Fibroblast of skin of left biceps (primary cell): ENCODE measurements around the gene OS9.

Experiments used
- DNase-seq, 2 experiments: peaks; one replicate each; pipeline ENCODE4 v3.0.0-alpha.2; 2013; ENCODE audit warnings: low read depth in 2 of 2

The OS9 gene

DNA sequence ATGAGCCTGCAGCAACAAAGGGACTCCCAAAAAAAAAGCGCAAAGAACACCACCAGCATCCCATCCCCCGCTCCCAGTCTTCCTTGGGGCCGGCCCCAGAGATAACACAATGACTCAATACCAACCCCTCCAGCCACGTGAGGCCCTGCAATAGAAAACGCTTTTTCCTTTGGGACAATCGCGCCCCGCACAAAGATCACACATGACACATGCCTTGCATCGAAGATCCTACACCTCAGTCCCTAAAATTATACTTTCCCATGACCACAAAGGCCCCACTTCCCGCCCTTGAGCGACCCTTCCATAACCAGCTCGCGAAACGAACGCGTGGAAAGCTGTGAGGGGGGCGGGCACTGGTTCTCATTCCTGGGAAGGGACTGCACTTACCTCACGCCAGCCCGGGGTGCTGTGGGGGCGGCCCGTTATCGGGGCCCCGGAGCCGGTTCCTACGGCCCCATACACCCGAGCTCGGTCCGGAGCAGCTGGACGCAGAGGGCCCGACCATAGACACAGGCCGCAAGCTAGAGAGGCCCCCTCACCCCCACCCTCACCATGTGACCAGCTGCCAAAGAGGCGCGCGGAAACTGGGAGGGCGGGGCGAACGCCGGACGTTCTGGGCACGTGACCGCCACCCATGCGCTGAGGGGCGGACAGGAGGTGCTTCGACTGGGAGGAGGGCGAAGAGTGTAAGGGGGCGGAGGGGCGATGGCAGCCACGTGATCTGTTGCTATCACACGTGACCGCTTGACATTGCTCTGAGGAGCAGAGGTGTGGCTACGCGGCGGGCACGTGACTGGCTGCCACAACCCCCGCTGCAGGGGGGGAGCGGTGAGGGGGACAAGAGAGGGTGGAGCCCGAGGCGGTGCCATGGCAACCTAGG, 58.1 kb downstream of the OS9 start, which contains the start of gene CDK4:
CDK4 (minus strand) TSS at position 523 of the 880 bp plus-strand sequence. CDS start 593 bp downstream, outside the sequence.
- peak; percentile 99 for DNase-seq

DNA sequence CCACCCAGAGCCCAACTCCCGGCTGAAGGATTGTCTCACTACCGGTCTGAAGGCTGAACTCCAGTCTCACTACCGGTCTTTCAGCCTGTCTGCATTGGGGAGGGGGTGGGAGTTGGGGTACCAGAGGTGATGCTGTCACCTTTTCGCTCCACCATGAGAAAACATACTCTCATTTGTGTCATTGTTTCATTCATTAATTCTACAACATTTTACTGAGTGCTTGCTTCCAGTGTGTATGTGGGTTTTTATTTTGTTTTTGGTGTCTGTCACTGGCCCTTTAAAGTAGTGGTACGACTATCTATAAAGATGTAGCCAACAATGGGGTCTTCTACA, 58.7 kb downstream of the OS9 start:
- DNase-seq: no peak

DNA sequence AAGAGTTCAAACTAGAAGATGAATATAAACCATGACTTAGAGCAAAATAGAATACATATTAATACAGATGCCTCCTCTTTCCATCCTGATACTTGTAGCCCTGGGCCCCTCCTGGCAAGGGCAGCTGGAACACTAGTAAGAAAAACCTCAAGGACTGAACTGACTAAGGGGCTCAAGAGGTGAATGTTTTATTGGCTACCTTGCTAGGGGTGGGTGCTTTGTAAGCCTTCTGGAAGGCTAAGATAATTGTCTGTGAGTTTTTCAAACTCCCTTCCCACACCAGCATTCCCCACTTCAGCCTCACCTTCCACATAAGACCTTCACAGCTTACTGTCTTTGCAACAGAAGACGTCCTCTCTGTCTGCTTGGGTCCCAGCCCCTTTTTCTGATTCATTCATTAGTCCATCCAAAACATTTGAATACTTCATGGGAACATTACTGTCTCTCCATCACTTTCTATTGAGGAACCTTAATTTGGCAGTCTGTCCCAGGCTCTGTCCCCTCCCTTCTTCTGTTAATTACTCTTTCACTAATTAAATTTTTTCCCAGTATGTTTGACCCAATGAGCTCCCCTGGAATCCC, 59.9 kb downstream of the OS9 start:
- no peak for DNase-seq

DNA sequence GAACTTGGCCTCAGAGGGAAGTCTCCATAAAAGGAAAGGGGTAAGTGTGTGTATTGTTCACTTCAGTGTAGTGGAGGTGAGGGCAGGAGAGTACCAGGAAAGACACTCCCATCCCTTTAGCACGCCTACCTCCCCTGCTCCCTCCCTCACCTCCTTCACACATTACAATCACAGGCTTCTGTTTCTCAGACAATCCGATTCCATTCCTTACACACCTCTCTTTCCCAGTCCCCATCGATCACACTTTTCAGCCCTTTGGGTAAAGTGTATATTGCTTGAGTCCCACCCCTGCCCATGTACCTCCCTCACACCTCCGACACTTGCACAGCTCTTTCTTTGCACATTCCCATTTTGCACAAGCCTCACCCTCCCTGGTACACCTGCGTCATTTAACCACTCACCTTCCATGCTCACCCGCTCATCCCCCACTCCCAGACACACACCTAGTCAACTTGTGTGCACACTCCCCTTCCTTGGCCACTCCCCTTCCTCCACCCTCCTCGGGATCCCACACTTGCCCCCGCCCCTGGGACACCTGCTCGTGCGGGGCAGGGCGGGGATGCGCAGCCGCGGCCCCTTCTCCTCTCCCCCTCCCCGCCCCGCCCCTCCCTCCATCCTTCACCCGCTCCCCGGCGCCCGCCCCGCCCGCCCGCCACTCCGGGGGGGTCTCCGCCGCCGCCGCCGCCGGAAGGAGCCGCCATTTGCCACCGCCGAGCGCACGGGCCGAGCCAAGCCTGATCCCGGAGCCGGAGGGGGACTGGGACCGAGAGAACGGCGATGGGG, 60.7 kb downstream of the OS9 start, which contains the start of gene MARCHF9:
MARCHF9 (plus strand) TSS at position 693 of the 783 bp plus-strand sequence. CDS start 426 bp downstream, outside the sequence.
- no peak for DNase-seq

DNA sequence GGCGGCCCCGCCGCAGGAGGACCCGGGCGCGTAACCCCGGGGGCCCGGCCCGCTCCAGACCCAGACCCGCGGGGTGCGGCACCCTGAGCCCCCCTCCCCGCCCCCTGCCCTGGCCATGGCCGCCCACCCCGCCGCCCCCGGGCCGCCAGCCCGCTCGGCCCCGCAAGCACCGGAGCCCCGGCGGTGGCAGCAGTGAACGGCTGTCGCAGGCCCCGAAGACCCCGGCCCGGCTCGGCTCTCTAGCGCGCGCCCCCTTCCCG, 61.2 kb downstream of the OS9 start:
- DNase-seq: no peak

DNA sequence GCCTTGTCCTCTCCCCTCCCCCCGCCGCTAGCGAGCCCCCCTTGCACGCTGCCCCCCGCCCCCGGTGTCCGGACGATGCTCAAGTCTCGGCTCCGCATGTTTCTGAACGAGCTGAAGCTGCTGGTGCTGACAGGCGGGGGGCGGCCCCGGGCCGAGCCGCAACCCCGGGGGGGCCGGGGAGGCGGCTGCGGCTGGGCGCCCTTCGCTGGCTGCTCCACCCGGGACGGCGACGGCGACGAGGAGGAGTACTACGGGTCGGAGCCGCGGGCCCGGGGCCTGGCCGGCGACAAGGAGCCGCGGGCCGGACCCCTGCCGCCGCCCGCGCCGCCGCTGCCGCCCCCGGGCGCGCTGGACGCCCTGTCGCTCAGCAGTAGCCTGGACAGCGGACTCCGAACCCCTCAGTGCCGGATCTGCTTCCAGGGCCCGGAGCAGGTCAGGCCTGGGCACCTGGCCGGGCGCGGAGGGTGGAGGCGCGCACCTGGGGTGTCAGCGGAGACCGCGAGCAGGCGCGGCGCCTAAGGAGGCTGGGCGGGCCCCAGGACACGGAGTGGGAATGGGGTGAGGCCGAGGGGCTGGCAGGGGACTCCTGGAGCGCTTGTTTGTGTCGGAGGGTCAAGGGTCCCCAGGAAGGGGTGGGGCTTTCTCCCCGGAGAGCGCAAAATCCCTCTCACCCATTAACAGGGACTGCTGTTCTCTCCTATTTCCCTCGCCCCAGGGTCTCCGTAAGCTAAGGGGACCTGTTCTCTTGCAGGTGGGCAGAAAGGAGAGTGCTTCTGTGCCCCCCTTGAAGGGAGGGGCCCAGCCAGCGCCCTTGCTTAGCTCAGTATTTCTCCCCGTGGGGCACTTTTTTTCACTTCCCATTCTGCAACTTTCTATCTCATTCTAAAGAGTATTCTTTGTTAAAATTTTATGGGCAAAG, 61.8 kb downstream of the OS9 start:
- no peak for DNase-seq

DNA sequence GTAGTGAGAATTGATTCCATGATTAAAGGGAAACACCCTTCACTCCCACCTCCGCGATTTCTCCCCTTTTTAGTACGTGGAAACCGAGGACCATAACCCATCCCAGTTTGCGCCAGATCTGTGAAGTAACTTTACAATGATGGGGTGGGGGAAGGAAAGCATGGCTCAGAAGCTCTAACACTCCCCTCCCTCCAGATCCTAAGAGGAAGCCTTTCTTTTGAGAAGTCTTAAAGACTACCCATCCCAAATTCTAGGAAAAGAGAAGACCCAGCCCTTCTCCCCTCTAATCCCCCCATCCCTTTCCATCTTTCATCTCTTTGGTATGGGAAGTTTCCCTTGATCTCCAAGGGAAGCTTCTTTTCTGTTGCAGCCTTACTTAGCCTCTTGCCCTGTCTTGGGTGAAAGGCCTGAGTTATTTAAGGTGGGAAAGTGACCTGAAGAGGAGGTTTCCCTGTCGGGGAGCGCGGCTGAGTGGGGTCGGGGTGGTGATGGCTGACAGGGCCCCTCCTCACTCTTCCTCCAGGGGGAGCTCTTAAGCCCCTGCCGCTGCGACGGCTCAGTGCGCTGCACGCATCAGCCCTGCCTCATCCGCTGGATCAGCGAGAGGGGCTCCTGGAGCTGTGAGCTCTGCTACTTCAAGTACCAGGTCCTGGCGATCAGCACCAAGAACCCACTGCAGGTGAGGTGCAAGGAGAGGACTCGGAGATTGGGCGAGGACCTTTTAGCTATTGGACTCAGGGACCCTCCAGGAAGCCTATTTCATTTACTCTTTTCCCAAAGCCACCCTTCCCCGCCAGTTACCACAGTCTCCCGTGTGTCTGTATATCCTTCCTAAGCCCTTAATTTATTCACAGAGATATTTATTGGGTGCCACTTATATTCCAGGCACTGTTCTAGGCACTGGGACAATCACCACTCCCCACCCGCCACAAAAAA, 62.7 kb downstream of the OS9 start:
- DNase-seq: no peak

DNA sequence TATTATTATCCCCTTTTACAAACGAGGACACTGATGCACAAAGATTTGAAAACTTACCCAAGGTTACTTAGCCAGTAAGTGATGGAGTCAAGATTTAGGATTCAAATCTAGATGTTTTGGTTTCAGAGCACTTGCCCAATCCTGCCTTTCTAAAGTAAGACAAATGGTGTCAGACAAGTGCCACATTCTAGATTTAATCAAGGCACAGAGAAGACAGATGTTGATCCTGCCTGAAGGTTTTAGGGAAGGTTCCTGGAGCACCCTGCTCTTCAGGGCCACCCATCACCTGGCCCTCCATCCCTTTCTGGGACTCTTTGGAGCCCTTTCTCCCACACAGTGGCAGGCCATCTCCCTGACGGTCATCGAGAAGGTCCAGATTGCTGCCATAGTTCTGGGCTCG, 63.8 kb downstream of the OS9 start:
- DNase-seq: no peak

DNA sequence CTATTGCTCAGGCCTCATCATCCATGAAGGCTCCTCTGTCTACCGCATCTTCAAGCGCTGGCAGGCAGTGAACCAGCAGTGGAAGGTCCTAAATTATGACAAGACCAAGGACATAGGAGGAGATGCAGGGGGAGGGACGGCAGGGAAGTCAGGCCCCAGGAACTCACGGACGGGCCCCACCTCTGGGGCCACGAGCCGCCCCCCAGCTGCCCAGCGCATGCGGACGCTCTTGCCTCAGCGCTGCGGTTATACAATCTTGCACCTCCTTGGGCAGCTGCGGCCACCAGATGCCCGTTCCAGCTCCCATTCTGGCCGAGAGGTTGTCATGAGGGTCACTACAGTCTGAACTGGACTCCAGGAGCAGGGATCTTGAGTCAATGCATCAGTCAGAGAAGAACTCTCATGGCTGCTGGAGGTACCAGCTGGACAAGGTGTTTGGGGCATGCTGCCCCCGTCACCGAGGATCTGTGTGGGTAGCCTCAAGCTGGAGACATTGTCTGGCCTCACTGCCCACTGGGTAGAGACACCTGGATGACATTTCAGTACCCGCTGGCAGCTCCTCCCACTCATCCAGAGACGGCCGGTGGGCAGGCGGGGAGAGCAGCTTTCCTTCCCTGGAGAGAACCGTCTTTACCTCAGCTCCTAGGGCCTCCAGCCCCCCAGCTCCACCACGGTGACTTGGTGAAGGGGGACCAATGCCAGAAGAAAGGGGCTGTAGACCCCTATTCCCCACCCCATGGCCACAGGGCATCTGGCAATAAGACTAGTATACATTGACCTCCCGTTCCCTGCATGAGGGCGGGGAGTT, 64.8 kb downstream of the OS9 start:
- no peak for DNase-seq

DNA sequence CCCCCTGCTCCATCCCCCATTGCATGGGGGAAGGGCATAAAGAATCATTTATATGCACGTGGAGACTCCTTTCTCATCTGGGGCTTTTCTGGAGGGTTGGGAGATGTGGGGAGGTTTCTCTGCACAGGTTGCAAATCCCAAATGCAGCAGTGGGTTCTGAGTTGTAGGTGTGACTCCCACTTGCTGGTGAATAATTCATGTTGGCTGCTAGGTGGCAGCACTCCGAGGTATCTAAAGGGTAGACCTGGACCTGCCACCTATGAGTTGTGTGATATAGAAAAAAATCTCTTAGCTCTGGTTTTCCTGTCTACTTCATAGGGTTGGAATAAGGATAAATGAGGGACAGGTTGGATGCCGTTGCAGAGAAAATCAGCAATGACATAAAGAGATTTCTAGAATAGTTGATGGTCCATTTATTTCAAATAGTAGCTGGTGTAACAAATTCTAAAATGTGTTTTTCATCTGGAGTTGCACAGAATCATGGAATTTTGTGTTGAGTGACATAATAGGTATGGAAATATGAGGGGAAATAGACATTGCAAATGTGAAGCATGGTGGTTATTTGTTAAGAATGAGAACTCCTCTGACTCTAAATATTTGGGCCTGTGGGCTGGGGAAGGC, 65.5 kb downstream of the OS9 start:
- no peak for DNase-seq

DNA sequence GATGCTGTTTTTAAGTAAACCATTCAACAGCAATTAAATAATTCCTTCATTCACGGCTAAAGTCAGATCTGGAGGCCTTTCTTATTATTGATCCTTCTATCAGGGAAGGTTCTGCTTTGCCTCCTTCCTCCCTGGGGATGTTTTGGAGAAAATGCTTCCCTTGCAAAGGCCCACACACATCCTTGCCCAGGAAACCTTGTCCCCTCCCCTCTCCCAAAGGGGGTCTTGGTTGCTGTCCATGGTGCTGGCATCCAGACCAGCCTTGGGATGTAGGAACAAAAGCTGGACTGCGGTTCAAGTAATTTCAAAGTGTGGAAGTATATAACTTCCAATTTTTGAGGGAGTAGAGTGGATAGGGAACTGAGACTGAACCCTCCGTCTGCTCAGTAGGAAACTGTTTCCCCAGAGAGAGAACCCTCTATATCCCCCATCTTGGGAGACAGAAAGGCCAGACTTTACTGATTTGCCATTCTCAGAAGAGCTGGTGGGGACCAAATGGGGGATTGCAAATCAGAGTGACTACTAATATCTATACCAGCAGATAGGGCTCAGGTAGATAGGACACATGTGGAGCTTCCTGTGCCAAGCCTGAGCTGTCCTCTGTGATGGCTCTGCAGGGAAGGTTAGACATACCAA, 66.5 kb downstream of the OS9 start:
- DNase-seq: no peak

DNA sequence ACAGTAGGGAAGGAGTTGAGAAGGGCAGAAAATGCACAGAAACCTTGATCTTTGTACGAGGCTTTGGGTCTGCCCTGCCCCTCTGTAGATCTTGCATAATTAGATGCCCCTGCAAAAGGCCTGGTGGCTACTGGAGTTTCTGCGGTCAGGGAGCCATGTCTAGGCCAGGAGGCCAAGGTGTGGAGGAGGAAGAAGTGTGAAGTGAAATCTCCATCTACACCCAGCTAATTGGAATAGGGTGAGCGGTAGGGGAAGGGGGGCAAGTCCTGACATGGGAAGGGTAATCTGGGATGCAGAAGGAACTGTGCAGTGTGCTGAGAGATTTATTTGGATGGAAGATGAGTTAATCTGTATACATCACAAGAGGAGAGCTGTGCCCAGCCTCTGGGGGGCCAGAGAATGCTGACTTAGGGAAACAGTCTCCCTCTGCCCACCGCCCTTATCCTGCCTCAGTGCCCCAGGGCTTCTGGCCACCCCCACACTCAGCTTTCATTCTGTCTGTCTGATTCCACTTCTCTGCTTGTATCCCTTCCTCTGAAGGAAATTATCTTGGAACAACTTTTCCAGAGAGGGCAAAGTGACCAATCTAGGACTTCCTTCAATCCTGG, 67.6 kb downstream of the OS9 start:
- DNase-seq: no peak

DNA sequence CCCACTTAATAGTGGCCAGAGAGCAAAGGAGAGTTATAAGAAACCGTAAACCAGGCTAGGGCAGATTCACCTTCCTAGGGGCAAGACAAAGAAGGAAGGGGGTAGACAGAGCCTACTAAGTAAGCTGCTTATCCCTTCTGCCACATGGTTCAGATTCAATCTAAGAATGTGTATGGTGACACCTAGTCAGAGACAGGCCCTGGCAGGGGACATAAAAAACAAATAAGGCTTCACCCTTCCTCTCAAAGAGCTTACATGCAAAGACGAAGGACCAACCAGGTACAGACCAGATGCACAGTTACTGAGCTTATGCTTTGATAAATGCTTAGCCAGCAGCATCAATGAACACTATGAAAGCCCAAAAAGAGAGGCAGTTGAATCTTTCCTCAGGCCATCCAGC, 68.5 kb downstream of the OS9 start:
- no peak for DNase-seq

DNA sequence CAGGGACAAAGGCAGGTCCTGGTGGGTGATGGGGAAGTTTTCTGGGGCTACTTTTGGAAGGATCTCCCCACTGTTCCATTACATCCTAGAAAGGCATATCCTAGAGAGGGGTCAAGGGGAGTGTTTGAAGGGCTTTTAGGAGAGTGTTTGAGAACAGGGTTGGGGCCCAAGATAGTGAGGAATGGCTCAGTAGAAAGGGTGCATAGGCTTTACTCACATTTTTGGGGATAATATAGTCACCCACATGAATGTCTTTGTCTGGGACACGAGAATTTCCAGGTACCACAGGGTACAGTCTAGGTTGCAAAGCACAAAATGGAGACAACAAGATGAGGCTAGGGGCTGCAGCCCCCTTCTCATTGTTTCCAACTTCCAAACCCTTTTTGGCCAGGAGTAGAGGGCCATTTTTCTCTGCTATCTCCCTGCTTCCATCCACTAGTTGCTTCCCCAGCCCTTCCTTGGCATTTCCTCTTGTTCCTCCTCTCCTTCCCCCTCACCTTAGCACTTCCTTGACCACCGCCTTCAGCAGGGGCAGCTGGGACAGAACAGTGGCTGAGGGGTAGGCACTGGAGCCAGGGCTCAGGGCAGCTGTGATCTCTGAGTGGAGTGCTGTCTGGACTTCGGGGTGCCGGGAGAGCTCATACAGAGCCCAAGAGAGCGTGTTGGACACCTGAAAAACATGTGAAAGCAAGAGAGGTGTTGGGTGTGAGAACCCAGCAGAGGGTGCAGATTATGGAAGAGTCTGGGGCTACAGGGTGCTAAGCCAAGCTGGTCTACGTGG, 70.1 kb downstream of the OS9 start:
- no peak for DNase-seq

DNA sequence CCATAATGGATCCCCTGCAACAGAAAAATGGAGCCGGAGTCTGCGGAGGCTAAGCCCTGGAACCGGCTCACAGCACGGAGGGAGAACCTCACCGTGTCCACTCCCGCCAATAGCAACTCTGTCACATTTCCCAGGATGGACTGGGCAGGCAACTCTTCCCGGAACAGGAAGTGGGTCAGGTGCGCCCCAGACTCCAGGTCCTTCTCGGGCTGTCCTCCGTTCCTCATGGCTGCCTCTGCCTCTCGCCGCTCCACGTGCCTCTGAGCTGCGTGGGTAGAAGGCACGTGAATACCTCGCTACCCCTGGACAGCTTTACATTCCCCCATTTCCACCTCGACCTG, 70.7 kb downstream of the OS9 start:
- DNase-seq: no peak

DNA sequence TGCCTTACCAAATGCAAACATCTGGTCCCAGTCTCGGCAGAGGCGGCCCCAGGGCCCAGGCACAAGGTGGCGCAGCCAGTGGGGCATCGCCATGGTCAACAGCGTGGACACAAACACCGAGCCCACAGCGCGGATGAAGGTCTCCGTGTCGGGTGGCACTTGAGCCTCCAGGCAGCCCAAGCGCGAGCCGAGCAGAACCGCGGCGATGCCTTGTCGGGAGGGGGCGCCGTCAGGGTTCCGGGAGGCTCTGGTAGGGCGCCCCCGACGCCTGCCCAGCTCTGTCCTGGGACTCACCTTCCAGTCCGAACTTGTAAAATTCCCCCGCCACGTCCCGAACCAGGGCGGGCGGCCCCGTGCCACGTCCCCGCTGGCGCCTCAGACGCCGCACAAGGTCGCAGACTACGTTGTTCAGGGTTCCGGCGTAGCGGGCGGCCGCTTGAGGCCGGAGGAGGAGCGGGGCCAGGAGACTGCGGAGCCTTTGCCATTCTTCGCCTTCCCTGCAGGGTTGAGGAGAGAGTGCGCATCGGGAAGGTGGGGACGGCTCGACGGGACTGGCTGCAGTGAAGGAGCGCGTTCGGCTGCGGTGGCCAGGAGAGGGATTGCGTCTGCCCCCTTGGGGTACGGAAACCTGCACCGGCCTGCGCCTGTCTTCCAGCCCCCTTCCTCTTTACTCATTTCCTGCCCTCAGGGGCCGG, 71.2 kb downstream of the OS9 start:
- DNase-seq: no peak
